Stimulated activated CD4-positive, alpha-beta T cell treated with anti-CD3 and anti-CD28 coated beads, Interleukin-12 subunit alpha, Interleukin-12 subunit beta, amount 100 ng/mL, for 24 hours (primary cell): ENCODE results near the gene HERPUD1.
A peak's percentile ranks its signal among the peaks of the same experiment; 100 is the strongest.
"Not testable (repeated sequence)": the region's sequence is repeated elsewhere in the genome, so short reads cannot be mapped to it uniquely, and the experiment has no call there.

ENCODE experiments used
- DNase-seq, 2 experiments: peaks; one replicate each; pipeline ENCODE4 v3.0.0-alpha.2; 2020; ENCODE audit warnings: low read depth in 2 of 2

Gene HERPUD1

DNA sequence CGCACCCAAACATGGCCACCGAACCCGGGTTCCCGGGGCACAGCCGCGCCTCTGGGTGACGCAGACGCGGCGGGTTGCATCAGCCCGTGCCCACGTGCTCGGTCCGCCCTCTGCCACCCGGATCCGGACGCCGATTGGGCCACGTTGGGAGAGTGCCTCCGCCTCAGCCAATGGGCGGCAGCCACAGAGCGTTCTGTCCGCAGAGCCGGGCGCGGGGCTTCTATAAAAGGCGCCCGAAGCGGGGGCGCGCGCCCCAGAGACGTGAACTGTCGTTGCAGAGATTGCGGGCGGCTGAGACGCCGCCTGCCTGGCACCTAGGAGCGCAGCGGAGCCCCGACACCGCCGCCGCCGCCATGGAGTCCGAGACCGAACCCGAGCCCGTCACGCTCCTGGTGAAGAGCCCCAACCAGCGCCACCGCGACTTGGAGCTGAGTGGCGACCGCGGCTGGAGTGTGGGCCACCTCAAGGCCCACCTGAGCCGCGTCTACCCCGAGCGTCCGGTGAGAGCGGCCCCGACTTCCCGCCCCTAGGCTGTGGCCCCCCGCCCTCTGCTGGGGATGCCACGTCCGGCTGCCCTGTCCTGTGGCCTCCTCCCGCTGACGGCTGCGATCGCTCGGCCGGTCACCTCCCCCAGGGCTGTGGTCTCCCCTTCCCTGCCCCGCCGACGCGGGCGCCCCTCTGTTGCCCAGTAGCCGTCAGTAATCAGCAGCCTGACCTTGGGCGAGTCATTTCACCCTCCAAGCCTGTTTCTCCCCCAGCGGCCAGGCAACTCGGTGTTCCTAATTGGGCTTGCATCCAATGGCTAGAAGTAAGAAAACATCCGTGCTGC lies at the start of gene HERPUD1:
HERPUD1 (plus strand) TSS at position 251 of the 829 bp plus-strand sequence; CDS start at position 354, 103 bp downstream.
- peak; percentile 97 to 99 for DNase-seq

DNA sequence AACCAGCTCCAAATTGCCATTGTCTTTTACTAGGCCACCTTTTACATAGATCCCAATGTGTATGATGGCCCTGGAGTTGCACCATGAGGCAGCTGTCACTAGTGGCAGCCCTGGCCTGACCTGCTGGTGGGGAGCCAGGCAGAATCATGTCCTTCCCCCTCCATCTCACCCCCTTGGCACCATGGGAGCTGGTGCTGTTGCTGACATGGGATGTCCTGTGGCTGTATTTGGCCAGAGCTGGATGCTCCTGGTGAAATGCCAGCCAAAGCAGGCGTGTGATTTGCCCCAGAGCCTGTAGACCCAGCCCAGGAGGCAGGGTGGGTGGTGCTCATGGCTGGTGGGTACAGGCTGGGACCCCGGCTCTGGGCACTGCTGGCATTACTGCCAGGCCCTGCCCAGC lies 48.4 kb upstream of the HERPUD1 start:
- no peak for DNase-seq

DNA sequence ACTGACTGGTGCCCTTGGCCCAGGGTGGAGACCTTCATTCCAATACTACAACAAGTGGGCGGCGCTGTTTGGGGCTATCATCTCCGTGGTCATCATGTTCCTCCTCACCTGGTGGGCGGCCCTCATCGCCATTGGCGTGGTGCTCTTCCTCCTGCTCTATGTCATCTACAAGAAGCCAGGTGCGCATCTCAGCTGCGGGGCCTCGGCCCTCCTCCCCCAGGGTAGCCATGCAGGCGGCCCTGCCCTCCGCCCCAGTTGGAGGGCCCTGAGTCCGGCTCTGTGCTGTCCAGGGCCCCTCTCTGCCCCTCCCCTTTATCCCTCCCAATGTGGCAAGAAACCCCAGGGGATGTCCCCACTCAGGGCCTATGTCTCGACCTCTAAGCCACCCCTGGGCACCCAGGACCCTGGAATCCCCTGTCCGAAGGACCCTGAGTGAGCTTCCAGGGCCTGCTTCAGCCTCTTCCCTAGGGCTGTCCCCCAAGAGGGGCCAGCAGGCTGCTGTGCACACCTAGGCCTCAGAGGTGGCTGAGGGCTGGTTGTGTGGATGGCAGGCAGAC lies 47.8 kb upstream of the HERPUD1 start:
- no peak for DNase-seq

DNA sequence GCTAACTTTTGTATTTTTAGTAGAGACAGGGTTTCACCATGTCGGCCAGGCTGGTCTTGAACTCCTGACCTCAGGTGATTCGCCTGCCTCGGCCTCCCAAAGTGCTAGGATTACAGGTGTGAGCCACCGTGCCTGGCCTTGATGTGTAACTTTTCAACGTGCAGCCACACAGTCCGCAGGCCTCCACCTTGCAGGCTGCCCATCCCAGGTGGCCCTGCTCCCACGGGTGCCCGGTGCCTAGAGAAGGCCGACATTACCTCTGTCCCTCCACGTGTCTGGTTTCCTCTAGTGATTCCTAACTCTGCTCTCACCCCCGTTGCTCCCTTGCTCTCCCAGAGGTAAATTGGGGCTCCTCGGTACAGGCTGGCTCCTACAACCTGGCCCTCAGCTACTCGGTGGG lies 47.0 kb upstream of the HERPUD1 start:
- not testable (repeated sequence) for DNase-seq

DNA sequence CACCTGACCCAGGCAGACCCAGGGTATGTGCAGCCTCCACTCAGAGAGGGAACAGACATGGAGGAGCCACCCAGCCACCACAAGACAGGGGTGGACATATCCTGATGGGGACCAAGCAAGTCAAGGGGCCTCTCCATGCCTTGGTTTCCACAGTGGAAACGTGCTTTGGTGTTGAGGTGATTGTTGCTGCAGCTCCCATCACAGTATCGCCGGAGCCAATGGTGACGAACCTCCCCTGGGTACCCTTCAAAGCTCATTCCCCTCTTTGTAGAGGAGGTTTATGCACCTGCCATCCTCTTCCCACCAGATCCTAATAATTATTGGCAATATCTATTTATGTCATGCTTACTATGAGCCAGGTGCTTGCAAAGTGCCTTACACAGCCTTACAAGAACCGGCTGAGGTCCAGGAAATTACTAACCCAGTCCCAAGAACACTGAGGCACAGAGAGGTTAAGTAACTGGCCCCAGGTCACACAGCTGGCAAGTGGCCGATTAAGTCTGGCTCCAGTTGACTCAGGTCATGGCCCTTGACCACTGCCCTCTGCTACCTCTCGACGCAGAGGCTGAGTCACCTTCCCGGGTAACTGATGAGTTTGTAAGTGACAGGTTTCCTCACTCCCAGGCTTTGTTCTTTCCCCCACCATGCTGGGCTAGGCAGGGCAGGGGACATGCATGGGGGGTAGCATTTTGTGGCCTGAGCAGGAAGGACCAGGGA lies 46.3 kb upstream of the HERPUD1 start:
- no peak for DNase-seq

GRCh38 chr16:56886296-56886695 lies 45.6 kb upstream of the HERPUD1 start:
- no peak for DNase-seq

- no peak for DNase-seq
Measured at GRCh38 chr16:56886826-56887225, 45.1 kb upstream of the HERPUD1 start.

DNA sequence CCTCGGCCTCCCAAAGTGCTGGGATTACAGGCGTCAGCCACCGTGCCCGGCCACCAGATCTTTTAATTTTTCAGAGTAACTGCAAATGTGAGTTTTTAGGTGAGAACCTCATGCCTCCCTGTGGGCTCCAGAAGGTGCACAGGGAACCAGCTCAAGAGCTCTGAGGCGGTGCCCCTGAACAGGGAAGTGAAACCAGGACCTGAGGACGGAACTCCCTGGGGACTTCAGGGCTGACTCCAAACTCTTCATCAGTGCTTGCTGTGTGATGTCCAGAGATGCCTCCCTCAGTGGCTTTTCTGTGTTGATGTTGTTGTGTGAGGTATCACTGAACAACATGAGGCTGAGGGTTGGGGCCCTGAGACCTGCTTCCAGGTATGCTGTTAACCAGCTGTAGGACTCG lies 43.1 kb upstream of the HERPUD1 start:
- no peak for DNase-seq

DNA sequence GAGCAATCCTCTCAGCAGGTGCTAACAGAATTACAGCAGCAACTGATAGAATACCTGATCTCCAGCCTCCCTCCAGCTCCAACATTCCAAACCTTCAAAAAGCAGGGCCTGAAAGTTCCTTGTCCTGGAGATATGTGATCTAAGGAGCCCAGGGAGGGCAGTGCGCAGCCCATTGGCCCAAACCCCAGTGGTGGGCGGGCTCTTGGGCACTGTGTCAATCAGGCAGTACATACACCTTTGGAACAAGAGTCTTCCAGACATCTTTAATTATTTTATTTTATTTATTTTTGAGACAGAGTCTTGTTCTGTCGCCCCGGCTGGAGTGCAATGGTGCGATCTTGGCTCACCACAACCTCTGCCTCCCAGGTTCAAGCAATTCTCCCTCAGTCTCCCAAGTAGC lies 42.7 kb upstream of the HERPUD1 start:
- no peak for DNase-seq

- DNase-seq, result no peak
Measured at GRCh38 chr16:56891685-56892084, 40.3 kb upstream of the HERPUD1 start.

DNA sequence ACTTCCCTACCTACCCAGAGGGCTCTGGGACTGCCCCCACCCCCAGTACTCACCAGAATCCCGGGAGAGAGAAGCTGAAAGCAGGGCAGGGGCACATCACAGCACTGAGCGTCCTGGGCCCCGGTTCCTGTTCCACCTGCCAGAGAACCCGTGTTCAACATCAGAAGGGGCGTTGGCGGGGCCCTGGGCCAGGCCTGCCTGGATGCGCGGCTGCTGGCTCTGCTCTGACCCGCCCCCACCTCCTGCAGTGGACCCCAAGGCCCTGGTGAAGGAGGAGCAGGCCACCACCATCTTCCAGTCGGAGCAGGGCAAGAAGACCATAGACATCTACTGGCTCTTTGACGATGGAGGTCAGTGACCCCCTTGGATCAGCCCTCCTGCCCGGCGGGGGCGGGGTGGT lies 39.2 kb upstream of the HERPUD1 start:
- DNase-seq, result no peak

GRCh38 chr16:56894331-56894917 lies 37.5 kb upstream of the HERPUD1 start:
- no peak for DNase-seq

DNA sequence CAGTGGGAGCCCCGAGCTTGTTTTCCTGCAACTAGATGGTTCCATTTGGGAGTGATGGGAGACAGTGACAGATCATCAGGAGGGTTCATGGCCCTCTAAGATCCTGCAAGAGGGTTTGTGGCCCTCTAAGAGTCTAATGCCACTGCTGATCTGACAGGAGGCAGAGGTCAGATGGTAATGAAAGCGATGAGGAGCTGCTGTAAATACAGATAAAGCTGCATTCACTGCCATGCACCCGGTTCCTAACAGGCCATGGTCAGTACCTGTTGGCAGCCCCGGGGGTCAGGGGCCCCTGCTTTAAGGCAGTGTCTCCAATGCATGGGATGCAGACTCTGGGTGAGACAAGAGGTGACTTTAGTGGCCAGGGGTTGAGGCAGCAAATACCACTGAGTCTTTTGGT lies 36.1 kb upstream of the HERPUD1 start:
- DNase-seq, result no peak

DNA sequence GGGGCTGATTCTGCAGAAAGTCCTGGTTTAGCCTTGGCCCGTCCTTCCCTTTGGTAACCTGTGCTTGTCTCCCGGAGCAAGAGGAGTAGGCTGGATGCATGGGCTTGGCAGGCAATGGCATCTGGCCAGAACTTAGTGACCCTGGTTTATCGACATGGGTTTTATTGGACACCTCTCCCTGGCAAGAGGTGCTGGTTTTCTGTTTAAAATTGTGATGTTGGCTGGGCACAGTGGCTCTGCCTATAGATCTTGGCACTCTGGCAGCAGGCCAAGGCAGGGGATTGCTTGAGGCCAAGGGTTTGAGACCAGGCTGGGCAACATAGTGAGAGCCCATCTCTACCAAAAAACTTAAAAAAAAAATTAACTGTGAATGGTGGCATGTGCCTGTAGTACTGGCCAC lies 35.7 kb upstream of the HERPUD1 start:
- no peak for DNase-seq

- no peak for DNase-seq
Measured at GRCh38 chr16:56897026-56897799, 34.7 kb upstream of the HERPUD1 start.

GRCh38 chr16:56898847-56899246 lies 33.1 kb upstream of the HERPUD1 start:
- no peak for DNase-seq

DNA sequence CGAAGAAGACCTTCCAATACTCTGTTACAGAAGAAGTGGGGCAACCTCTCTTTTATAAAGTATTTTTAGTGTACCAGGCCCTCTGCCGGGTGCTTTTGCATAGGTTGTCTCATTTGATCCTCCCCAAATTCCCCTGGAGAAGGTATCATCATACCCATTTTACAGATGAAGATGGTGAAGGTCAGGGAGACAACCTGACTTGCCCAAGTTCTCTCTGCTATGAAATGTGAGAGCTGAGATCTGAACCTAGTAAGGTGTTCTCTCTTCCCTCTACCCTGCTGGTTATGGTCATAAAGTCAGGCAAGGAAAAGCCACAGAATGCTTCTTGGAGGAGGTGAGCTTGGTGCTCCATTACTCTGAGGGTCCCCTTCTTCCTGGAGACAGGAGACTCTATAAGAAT lies 28.1 kb upstream of the HERPUD1 start:
- DNase-seq, result no peak

DNA sequence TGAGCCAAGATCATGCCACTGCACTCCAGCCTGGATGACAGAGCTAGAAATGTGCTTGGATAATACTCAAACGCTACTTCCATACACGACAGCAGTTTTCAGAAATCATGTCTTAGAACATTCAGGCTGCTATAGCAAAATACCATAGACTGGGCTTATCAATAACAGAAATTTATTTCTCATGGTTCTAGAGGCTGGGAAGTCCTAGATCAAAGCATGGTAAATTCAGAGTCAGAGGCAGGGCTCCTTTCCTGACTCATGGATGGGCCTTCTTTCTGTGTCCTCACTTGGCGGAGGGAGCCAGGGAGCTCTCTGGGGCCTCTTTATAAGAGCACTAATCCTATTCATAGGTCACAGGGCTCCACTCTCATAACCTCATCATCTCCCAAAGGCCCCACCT lies 24.5 kb upstream of the HERPUD1 start:
- DNase-seq, result no peak

DNA sequence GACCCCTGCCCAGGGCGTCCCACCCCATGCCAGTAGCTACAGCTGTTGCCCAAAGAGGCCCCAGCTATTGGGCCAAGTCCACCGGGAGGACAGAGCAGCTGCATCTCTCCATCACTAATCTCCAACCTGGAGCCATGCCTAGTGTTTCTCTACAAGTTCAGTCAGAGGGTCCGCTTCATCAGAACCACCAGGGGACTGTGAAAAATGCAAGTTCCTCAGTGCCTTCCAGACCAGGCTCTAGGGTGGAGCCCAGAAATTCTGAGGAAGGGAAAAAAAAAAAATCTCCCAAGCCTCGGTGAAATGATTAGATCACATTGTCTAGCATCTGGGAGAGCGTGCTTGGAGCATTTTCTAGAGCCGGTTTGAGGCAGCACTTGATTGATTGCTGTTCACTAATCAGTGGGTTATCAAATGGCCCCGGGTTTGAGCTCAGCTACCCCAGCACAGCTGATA lies 22.4 kb upstream of the HERPUD1 start:
- no peak for DNase-seq

DNA sequence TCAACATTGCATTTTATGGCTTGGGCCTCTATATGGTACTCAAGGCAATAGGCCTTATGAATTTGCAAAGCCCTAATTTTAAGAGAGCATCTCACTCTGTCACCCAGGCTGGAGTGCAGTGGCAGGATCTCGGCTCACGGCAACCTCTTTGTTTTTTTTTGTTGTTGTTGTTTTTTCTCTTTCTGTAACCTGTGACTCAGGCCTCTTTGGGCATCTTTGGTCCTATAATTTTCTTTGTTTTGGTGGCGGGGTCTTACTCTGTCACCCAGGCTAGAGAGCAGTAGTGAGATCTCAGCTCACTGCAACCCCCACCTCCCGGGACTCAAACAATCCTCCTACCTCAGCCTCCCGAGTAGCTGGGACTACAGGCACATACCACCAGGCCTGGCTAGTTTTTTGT lies 21.8 kb upstream of the HERPUD1 start:
- no peak for DNase-seq

DNA sequence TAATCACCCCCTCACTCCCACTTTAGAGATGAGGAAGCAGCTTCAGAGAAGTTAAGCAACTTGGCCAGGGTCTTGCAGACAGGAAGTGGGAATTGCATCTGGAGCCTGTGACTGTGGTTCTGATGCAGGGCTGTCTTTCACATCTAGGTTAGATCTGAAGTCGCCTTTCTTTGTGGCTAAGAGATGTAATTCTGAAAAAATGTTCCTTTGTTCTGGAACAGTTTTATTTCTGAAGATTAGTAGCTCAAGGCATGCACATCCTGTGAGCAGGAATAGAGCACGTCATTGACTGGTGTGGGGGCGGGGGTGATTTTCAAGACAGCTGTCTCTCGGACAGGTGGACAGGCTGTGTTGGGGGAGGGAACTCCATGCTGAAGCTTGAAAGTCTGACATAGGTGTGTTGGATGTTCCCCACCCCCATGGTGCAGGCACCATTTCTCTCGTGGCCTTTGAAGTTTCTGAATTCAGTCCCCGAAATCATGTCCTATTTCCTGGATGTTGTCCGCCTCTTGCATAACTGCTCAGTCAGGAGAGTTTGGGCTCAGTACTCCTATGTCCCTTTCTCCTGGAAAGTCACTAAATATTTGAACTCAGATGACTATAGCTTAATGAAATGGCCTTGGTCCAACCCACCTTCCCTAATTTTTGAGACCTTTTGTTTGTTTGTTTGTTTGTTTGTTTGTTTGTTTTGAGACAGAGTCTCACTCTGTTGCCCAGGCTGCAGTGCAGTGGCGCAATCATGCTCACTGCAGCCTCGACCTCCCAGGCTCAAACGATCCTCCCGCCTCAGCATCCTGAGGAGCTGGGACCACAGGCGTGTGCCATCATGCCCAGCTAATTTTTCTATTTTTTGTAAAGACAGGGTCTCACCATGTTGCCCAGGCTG lies 21.0 kb upstream of the HERPUD1 start:
- DNase-seq, result peak in 1 of 2 experiments; percentile 47
